Measurements from ENCODE around the gene OR52E1.

OR52E1 gene

GRCh38 chr11:5059391-5059790 lies 10.0 kb upstream of the OR52E1 start, which contains the start of gene OR52E2:
Gene OR52E2, minus strand, starts transcription at chr11:5059627. Its CDS starts 0 bp downstream, at chr11:5059627.
- TF ChIP-seq TAF1 (IDR thresholded peaks at IDR 0.05; ENCODE audit: low read depth, low read length) = no peak
- TF ChIP-seq POLR2AphosphoS5 (IDR thresholded peaks at IDR 0.05; ENCODE audit: low read depth, low read length) = no peak
- TF ChIP-seq PAX5 (IDR thresholded peaks at IDR 0.05; ENCODE audit: insufficient read depth, low read length, severe bottlenecking) = no peak
- no peak for TF ChIP-seq POLR2A (IDR thresholded peaks at IDR 0.05; ENCODE audit: low read depth, low read length)
- no peak for TF ChIP-seq POU2F2 (IDR thresholded peaks at IDR 0.05; ENCODE audit: low read depth, low read length)
- no peak for TF ChIP-seq SPI1 (IDR thresholded peaks at IDR 0.05; ENCODE audit: low read depth, low read length)
- no peak for FAIRE-seq

DNA sequence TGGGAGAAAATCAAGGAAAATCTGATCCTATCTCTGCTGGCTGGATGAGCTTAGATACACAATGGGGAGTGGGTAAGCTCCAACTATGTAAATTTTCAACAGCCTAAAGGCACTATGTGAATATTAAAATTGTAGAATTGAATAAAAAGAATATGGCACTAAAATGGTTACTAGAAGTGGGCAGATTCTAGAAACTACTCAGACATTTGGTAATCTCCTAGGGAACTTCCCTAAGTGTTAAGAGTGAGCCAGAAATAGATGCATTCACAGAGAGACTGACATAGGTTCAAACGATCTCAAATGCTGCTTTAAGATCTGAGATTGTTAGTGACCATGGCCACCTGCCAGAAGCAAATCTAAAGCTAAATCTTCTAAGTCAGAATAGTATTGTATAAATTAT lies 4.3 kb upstream of the OR52E1 start:
- TF ChIP-seq POLR2AphosphoS5 (IDR thresholded peaks at IDR 0.05; ENCODE audit: low read depth, low read length) (no peak), TAF1 (IDR thresholded peaks at IDR 0.05; ENCODE audit: low read depth, low read length) (no peak), SPI1 (IDR thresholded peaks at IDR 0.05; ENCODE audit: low read depth, low read length) (no peak), PAX5 (IDR thresholded peaks at IDR 0.05; ENCODE audit: insufficient read depth, low read length, severe bottlenecking) (no peak), POU2F2 (IDR thresholded peaks at IDR 0.05; ENCODE audit: low read depth, low read length) (no peak)
- no peak for FAIRE-seq
- no peak for DNase-seq (ENCODE audit: insufficient read length, low spot score)

More at GRCh38 chr11:5059391-5059790, 10.0 kb upstream of the OR52E1 start, which contains the start of gene OR52E2:
- no peak for DNase-seq (ENCODE audit: insufficient read length, low spot score)

DNA sequence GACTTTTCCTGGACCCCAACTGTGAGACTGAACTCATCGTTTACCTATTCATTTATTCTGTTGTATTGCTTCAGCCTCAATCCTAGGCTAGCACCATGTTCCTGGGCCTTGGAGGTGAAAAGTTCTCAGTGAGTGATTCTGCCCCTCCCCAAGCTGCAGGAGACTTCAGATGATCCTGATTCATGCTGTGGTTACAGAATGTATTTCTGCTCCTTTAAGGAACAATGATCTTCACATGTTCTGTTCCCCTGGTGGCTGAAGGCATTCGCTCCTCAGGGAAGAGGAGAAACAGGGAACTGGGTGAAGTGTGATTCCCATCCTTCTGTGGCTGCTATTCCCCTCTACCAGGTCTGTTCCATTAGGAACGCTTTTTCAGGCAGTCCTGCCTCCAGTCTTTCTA lies 2.4 kb downstream of the OR52E1 start:
- FAIRE-seq (no peak), DNase-seq (ENCODE audit: insufficient read length, low spot score) (no peak)
- no peak for TF ChIP-seq POLR2A (IDR thresholded peaks at IDR 0.05; ENCODE audit: low read depth, low read length)
- TF ChIP-seq SPI1 (IDR thresholded peaks at IDR 0.05; ENCODE audit: low read depth, low read length) = no peak
- no peak for TF ChIP-seq TAF1 (IDR thresholded peaks at IDR 0.05; ENCODE audit: low read depth, low read length)
- no peak for TF ChIP-seq POLR2AphosphoS5 (IDR thresholded peaks at IDR 0.05; ENCODE audit: low read depth, low read length)
- no peak for TF ChIP-seq POU2F2 (IDR thresholded peaks at IDR 0.05; ENCODE audit: low read depth, low read length)
- TF ChIP-seq PAX5 (IDR thresholded peaks at IDR 0.05; ENCODE audit: insufficient read depth, low read length, severe bottlenecking) = no peak

DNA sequence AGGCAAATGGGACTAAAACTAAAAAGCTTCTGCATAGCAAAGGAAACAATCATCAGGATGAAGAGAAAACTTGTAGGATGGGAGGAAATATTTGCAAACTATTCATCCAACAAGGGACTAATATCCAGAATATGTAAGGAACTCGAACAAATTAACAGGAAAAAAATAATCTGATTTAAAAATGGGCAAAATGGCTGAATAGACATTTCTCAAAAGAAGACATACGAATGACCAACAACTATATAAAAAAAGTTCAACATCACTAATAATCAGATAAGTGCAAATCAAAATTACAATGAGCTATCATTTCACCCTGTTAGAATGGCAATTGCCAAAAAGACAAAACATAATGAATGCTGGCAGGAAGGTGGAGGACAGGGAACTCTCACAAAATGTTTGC lies 12.0 kb downstream of the OR52E1 start:
- TF ChIP-seq POU2F2 (IDR thresholded peaks at IDR 0.05; ENCODE audit: low read depth, low read length) (no peak), POLR2A (IDR thresholded peaks at IDR 0.05; ENCODE audit: low read depth, low read length) (no peak), PAX5 (IDR thresholded peaks at IDR 0.05; ENCODE audit: insufficient read depth, low read length, severe bottlenecking) (no peak), POLR2AphosphoS5 (IDR thresholded peaks at IDR 0.05; ENCODE audit: low read depth, low read length) (no peak), TAF1 (IDR thresholded peaks at IDR 0.05; ENCODE audit: low read depth, low read length) (no peak), SPI1 (IDR thresholded peaks at IDR 0.05; ENCODE audit: low read depth, low read length) (no peak)
- no peak for FAIRE-seq
- no peak for DNase-seq (ENCODE audit: insufficient read length, low spot score)

DNA sequence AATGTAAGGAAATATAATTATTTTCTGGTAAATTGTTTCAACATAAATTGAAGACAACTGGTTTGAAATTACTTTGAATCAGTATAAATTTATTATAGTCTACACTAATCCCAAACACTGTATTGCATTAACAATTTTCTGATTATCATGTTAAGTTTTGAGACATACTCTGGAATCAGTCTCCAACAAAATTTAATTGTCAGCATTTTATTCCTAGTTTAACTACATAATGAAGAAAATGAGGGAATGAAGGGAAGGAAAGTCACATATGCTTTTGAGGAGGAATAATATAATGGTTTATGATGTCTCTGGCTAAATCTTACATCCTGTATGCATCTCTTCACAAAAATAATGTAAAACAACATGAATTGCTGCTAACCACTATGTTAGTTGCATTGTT lies 14.2 kb downstream of the OR52E1 start:
- FAIRE-seq (no peak), DNase-seq (ENCODE audit: insufficient read length, low spot score) (no peak)
- TF ChIP-seq POLR2AphosphoS5 (IDR thresholded peaks at IDR 0.05; ENCODE audit: low read depth, low read length) (no peak), POLR2A (IDR thresholded peaks at IDR 0.05; ENCODE audit: low read depth, low read length) (no peak), POU2F2 (IDR thresholded peaks at IDR 0.05; ENCODE audit: low read depth, low read length) (no peak), PAX5 (IDR thresholded peaks at IDR 0.05; ENCODE audit: insufficient read depth, low read length, severe bottlenecking) (no peak), SPI1 (IDR thresholded peaks at IDR 0.05; ENCODE audit: low read depth, low read length) (no peak), TAF1 (IDR thresholded peaks at IDR 0.05; ENCODE audit: low read depth, low read length) (no peak)

- DNase-seq (ENCODE audit: insufficient read length, low spot score) = no peak
- no peak for TF ChIP-seq PAX5 (IDR thresholded peaks at IDR 0.05; ENCODE audit: insufficient read depth, low read length, severe bottlenecking)
- TF ChIP-seq SPI1 (IDR thresholded peaks at IDR 0.05; ENCODE audit: low read depth, low read length) = no peak
- TF ChIP-seq POLR2AphosphoS5 (IDR thresholded peaks at IDR 0.05; ENCODE audit: low read depth, low read length) = no peak
- TF ChIP-seq POLR2A (IDR thresholded peaks at IDR 0.05; ENCODE audit: low read depth, low read length) = no peak
- TF ChIP-seq POU2F2 (IDR thresholded peaks at IDR 0.05; ENCODE audit: low read depth, low read length) = no peak
- TF ChIP-seq TAF1 (IDR thresholded peaks at IDR 0.05; ENCODE audit: low read depth, low read length) = no peak
- FAIRE-seq = no peak
These were observed 19.2 kb downstream of the OR52E1 start for GRCh38 chr11:5088556-5088955.

GRCh38 chr11:5090668-5091067 lies 21.3 kb downstream of the OR52E1 start:
- TF ChIP-seq TAF1 (IDR thresholded peaks at IDR 0.05; ENCODE audit: low read depth, low read length) (no peak), POU2F2 (IDR thresholded peaks at IDR 0.05; ENCODE audit: low read depth, low read length) (no peak), SPI1 (IDR thresholded peaks at IDR 0.05; ENCODE audit: low read depth, low read length) (no peak), POLR2AphosphoS5 (IDR thresholded peaks at IDR 0.05; ENCODE audit: low read depth, low read length) (no peak), PAX5 (IDR thresholded peaks at IDR 0.05; ENCODE audit: insufficient read depth, low read length, severe bottlenecking) (no peak), POLR2A (IDR thresholded peaks at IDR 0.05; ENCODE audit: low read depth, low read length) (no peak)
- FAIRE-seq (no peak), DNase-seq (ENCODE audit: insufficient read length, low spot score) (no peak)

GRCh38 chr11:5092821-5093585 lies 23.6 kb downstream of the OR52E1 start:
- DNase-seq (ENCODE audit: insufficient read length, low spot score) (no peak), FAIRE-seq (no peak)
- TF ChIP-seq PAX5 (IDR thresholded peaks at IDR 0.05; ENCODE audit: insufficient read depth, low read length, severe bottlenecking) = no peak
- no peak for TF ChIP-seq POU2F2 (IDR thresholded peaks at IDR 0.05; ENCODE audit: low read depth, low read length)
- TF ChIP-seq POLR2A (IDR thresholded peaks at IDR 0.05; ENCODE audit: low read depth, low read length) = no peak
- TF ChIP-seq POLR2AphosphoS5 (IDR thresholded peaks at IDR 0.05; ENCODE audit: low read depth, low read length) = no peak
- TF ChIP-seq TAF1 (IDR thresholded peaks at IDR 0.05; ENCODE audit: low read depth, low read length) = no peak
- TF ChIP-seq SPI1 (IDR thresholded peaks at IDR 0.05; ENCODE audit: low read depth, low read length) = no peak

DNA sequence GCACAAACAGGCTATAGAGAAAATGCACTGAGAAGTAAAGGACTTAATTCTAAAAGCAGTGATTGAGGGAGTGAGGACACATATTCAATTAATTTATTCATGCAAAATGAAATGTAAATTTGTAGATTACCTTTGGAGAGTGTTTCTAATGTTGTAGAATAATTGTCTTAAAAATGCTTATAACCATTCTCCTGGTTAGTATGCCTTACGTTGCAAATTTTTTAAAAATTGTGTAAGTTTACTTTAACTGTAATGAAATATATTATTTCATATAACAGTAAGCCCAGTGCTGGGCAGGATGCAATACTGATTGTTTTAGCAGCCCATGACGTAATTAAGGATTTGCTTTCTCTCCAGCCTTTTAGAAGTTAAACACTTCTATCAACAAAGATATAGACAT lies 26.6 kb downstream of the OR52E1 start:
- TF ChIP-seq PAX5 (IDR thresholded peaks at IDR 0.05; ENCODE audit: insufficient read depth, low read length, severe bottlenecking) (no peak), POLR2AphosphoS5 (IDR thresholded peaks at IDR 0.05; ENCODE audit: low read depth, low read length) (no peak), POU2F2 (IDR thresholded peaks at IDR 0.05; ENCODE audit: low read depth, low read length) (no peak), TAF1 (IDR thresholded peaks at IDR 0.05; ENCODE audit: low read depth, low read length) (no peak), SPI1 (IDR thresholded peaks at IDR 0.05; ENCODE audit: low read depth, low read length) (no peak), POLR2A (IDR thresholded peaks at IDR 0.05; ENCODE audit: low read depth, low read length) (no peak)
- DNase-seq (ENCODE audit: insufficient read length, low spot score) = no peak
- no peak for FAIRE-seq
